Urinary bladder (tissue), 4 donors: ENCODE results near the gene INTS12. TPM values are rescaled to one million over a fixed set of nuclear protein-coding genes. Genes with fewer than 3 reads are reported as not detected.
"Not testable (repeated sequence)": the region's sequence is repeated elsewhere in the genome, so short reads cannot be mapped to it uniquely, and the experiment has no call there.

Experiments used
- DNase-seq: peaks from one replicate; pipeline ENCODE4 v3.0.0-alpha.2; 2015; ENCODE audit errors: extremely low spot score
- H3K27ac ChIP-seq: one replicate; pipeline ENCODE4 v1.5.1; 2013; ENCODE audit warnings: low read depth, mild to moderate bottlenecking, moderate library complexity
- H3K36me3 ChIP-seq: one replicate; pipeline ENCODE4 v1.6.1; 2013; ENCODE audit warnings: mild to moderate bottlenecking, moderate library complexity; ENCODE audit not compliant: insufficient read depth
- H3K4me1 ChIP-seq: one replicate; pipeline ENCODE4 v1.6.1; 2013; ENCODE audit warnings: mild to moderate bottlenecking, moderate library complexity; ENCODE audit not compliant: insufficient read depth
- H3K4me3 ChIP-seq: one replicate; pipeline ENCODE4 v1.5.1; 2013; ENCODE audit warnings: low read depth, low read length
- WGBS: extraction: QIAGEN DNeasy Blood & Tissue Kit; methylation state at CpG from one replicate; pipeline ENCODE4 v1.1.7; 2013; 5-methylcytosine and 5-hydroxymethylcytosine counted together
- polyA plus RNA-seq: library from polyadenylated mRNA; stranded (reverse); fragments of 200-250 nt; gene quantifications from one replicate; pipeline ENCODE4 v1.2.3, GENCODE V29; 2013
- total RNA-seq: library from RNA; depleted of rRNA; stranded (reverse); fragments of >200 nt; gene quantifications from one replicate; pipeline ENCODE4 v1.2.3, GENCODE V29; 2014
- donor health status: healthy with polysubstance abuse.
- donor health status: healthy.

The INTS12 gene
- total RNA-seq (18.1 TPM), polyA plus RNA-seq (18.6 TPM)

- H3K36me3 ChIP-seq = no peaks in the 10 kb centered on the region
- peak; percentile 91 for DNase-seq
- H3K27ac ChIP-seq = peak within 1 kb of the TSS; percentile 59
- WGBS = under 1% methylated on average over 63 of the region's 63 CpGs
- H3K4me1 ChIP-seq = no peaks in the 10 kb centered on the region
- H3K4me3 ChIP-seq = peak within 1 kb of the TSS; percentile 90
Observed at GRCh38 chr4:105708181-105709080, at the start of gene INTS12, which contains the start of gene GSTCD. INTS12 (minus strand) TSS chr4:105708689; CDS start chr4:105700005, 8,684 bp downstream. GSTCD (plus strand) TSS chr4:105708784; CDS start chr4:105717614, 8,830 bp downstream.

- no peak for DNase-seq
- no peak overlapping the region for H3K4me3 ChIP-seq
- H3K27ac ChIP-seq = no peak overlapping the region
- H3K4me1 ChIP-seq = no peaks in the 10 kb centered on the region
- H3K36me3 ChIP-seq = peaks cover 2% of the 10 kb centered on the region
Observed at GRCh38 chr4:105755375-105755774, 46.9 kb upstream of the INTS12 start.

- H3K27ac ChIP-seq = no peak overlapping the region
- no peak overlapping the region for H3K4me3 ChIP-seq
- H3K4me1 ChIP-seq = no peaks in the 10 kb centered on the region
- peaks cover 2% of the 10 kb centered on the region for H3K36me3 ChIP-seq
- DNase-seq = no peak
- WGBS = 71% methylated on average over 1 of the region's 1 CpG
Observed at GRCh38 chr4:105753361-105753760, 44.9 kb upstream of the INTS12 start.

GRCh38 chr4:105751718-105752299 lies 43.3 kb upstream of the INTS12 start:
- H3K4me3 ChIP-seq = no peak overlapping the region
- no peak for DNase-seq
- WGBS = 64% methylated on average over 2 of the region's 2 CpGs
- no peaks in the 10 kb centered on the region for H3K4me1 ChIP-seq
- no peak overlapping the region for H3K27ac ChIP-seq
- peaks cover 2% of the 10 kb centered on the region for H3K36me3 ChIP-seq

GRCh38 chr4:105748222-105748621 lies 39.7 kb upstream of the INTS12 start:
- WGBS = 97% methylated on average over 3 of the region's 3 CpGs
- Histone ChIP-seq H3K4me3 (no peak overlapping the region), H3K36me3 (no peaks in the 10 kb centered on the region), H3K4me1 (no peaks in the 10 kb centered on the region), H3K27ac (no peak overlapping the region)
- no peak for DNase-seq

- Histone ChIP-seq H3K4me1 (no peaks in the 10 kb centered on the region), H3K36me3 (no peaks in the 10 kb centered on the region), H3K4me3 (no peak overlapping the region), H3K27ac (no peak overlapping the region)
- DNase-seq = no peak
- 78% methylated on average over 2 of the region's 2 CpGs for WGBS
Observed at GRCh38 chr4:105741548-105741947, 33.1 kb upstream of the INTS12 start.

- H3K36me3 ChIP-seq, H3K4me3 ChIP-seq, H3K27ac ChIP-seq, DNase-seq, H3K4me1 ChIP-seq: not testable (repeated sequence)
- WGBS = 88% methylated on average over 10 of the region's 10 CpGs
Observed at GRCh38 chr4:105735217-105735616, 26.7 kb upstream of the INTS12 start.

GRCh38 chr4:105729895-105730294 lies 21.4 kb upstream of the INTS12 start:
- not testable (repeated sequence) for H3K4me1 ChIP-seq, DNase-seq, H3K4me3 ChIP-seq, H3K27ac ChIP-seq, H3K36me3 ChIP-seq
- 98% methylated on average over 4 of the region's 4 CpGs for WGBS

- DNase-seq = no peak
- Histone ChIP-seq H3K36me3 (no peaks in the 10 kb centered on the region), H3K4me1 (no peaks in the 10 kb centered on the region), H3K4me3 (no peak overlapping the region), H3K27ac (no peak overlapping the region)
- 89% methylated on average over 2 of the region's 2 CpGs for WGBS
Observed at GRCh38 chr4:105725623-105726022, 17.1 kb upstream of the INTS12 start.

GRCh38 chr4:105719204-105719603 lies 10.7 kb upstream of the INTS12 start:
- no peak overlapping the region for H3K27ac ChIP-seq
- H3K4me3 ChIP-seq = no peak overlapping the region
- H3K36me3 ChIP-seq = no peaks in the 10 kb centered on the region
- no peaks in the 10 kb centered on the region for H3K4me1 ChIP-seq
- WGBS = 96% methylated on average over 2 of the region's 2 CpGs
- DNase-seq = no peak

GRCh38 chr4:105715692-105716278 lies 7.3 kb upstream of the INTS12 start:
- H3K36me3 ChIP-seq = no peaks in the 10 kb centered on the region
- no peak for DNase-seq
- H3K27ac ChIP-seq = no peak overlapping the region
- 44% methylated on average over 4 of the region's 4 CpGs for WGBS
- H3K4me3 ChIP-seq = no peak overlapping the region
- H3K4me1 ChIP-seq = no peaks in the 10 kb centered on the region

- Histone ChIP-seq H3K27ac (no peak overlapping the region), H3K36me3 (no peaks in the 10 kb centered on the region), H3K4me1 (no peaks in the 10 kb centered on the region), H3K4me3 (no peak overlapping the region)
- WGBS = 89% methylated on average over 1 of the region's 1 CpG
- no peak for DNase-seq
Observed at GRCh38 chr4:105714932-105715331, 6.4 kb upstream of the INTS12 start.

GRCh38 chr4:105714071-105714521 lies 5.6 kb upstream of the INTS12 start:
- H3K4me3 ChIP-seq = no peak overlapping the region
- DNase-seq = no peak
- WGBS = 78% methylated on average over 5 of the region's 5 CpGs

GRCh38 chr4:105712766-105713165 lies 4.3 kb upstream of the INTS12 start:
- DNase-seq = no peak
- Histone ChIP-seq H3K4me3 (no peak overlapping the region), H3K4me1 (no peaks in the 10 kb centered on the region), H3K27ac (no peak overlapping the region), H3K36me3 (no peaks in the 10 kb centered on the region)
- WGBS = 82% methylated on average over 2 of the region's 2 CpGs

More at GRCh38 chr4:105714071-105714521, 5.6 kb upstream of the INTS12 start:
- Histone ChIP-seq H3K4me1 (no peaks in the 10 kb centered on the region), H3K36me3 (no peaks in the 10 kb centered on the region), H3K27ac (no peak overlapping the region)
